B cell (primary cell): ENCODE results near the gene BROX. TPM values are rescaled to one million over a fixed set of nuclear protein-coding genes. Genes with fewer than 3 reads are reported as not detected.
A peak's percentile ranks its signal among the peaks of the same experiment; 100 is the strongest.

Experiments
- ATAC-seq: fragments of 200-7000 bp; cut with Tn5 transposase; one replicate; pipeline ENCODE4 v1.10.0; 2021; ENCODE audit warnings: low read depth, mild to moderate bottlenecking, moderate number of reproducible peaks, moderate library complexity
- CTCF ChIA-PET: fragments of 350-600 bp; sonication (Branson Sonifier 250); formaldehyde crosslinking; loops from one replicate; lab custom pipeline; 2021; ENCODE audit warnings: antibody characterized with exemption, inconsistent platforms; lab: Charles Lee
- POLR2A ChIA-PET: fragments of 350-600 bp; sonication (Branson Sonifier 250); formaldehyde crosslinking; loops from one replicate; lab custom pipeline; 2021; ENCODE audit warnings: antibody characterized with exemption; lab: Charles Lee
- DNase-seq: peaks from one replicate; pipeline ENCODE4 v3.0.0; 2013
- H2AFZ ChIP-seq: 2 replicates; pipeline ENCODE4 v1.6.1; 2012; ENCODE audit warnings: mild to moderate bottlenecking, low read depth, low read length; ENCODE audit not compliant: insufficient read depth, poor library complexity, severe bottlenecking
- H3K27ac ChIP-seq, 2 donors: 1 replicate in 1 of 2; 2 replicates in 1 of 2; pipeline ENCODE4 v1.5.1; 2012 to 2013; ENCODE audit warnings: low read length in 2 of 2, mild to moderate bottlenecking in 2 of 2, moderate library complexity in 1 of 2
- H3K27me3 ChIP-seq, 4 experiments: fragments of 200-600 bp in 1 of 4; sonication (generic) in 1 of 4; replicated peaks in 1 of 4; 1 replicate in 2 of 4; 2 replicates in 2 of 4; pipeline versions ENCODE4 v1.6.1 to v1.7.0; 2013 to 2016; ENCODE audit warnings: low read length in 3 of 4, mild to moderate bottlenecking in 2 of 4, mixed read lengths in 1 of 4, moderate library complexity in 1 of 4; ENCODE audit not compliant: insufficient read depth in 4 of 4, control insufficient read depth in 3 of 4; ENCODE audit errors: control extremely low read depth in 1 of 4
- H3K36me3 ChIP-seq, 2 experiments: replicated peaks in 1 of 2; 1 replicate in 1 of 2; 2 replicates in 1 of 2; pipeline versions ENCODE4 v1.6.1 to v1.7.1; 2013; ENCODE audit warnings: low read length in 1 of 2; ENCODE audit not compliant: insufficient read depth in 2 of 2, control insufficient read depth in 1 of 2; ENCODE audit errors: control extremely low read depth in 1 of 2, extremely low read depth in 1 of 2
- H3K4me1 ChIP-seq, 2 donors: fragments of 200-600 bp in 1 of 2; sonication (generic) in 1 of 2; 1 replicate in 1 of 2; 2 replicates in 1 of 2; pipeline versions ENCODE4 v1.5.1 to v1.6.1; 2013 to 2017; ENCODE audit warnings: low read length in 2 of 2; ENCODE audit not compliant: control insufficient read depth in 2 of 2, insufficient read depth in 2 of 2
- H3K4me2 ChIP-seq: replicated peaks from 2 replicates; pipeline ENCODE3; 2012; ENCODE audit warnings: mild to moderate bottlenecking, low read depth, low read length; ENCODE audit not compliant: poor library complexity, severe bottlenecking
- H3K4me3 ChIP-seq, 5 experiments: fragments of 200-600 bp in 1 of 5; sonication (generic) in 1 of 5; 1 replicate in 3 of 5; 2 replicates in 2 of 5; pipeline versions ENCODE4 v1.5.1 to v1.7.0; 2011 to 2016; ENCODE audit warnings: low read length in 4 of 5, mild to moderate bottlenecking in 4 of 5, low read depth in 2 of 5, control low read depth in 1 of 5, moderate library complexity in 1 of 5; ENCODE audit not compliant: insufficient read depth in 1 of 5; ENCODE audit errors: control extremely low read depth in 1 of 5, extremely low read depth in 1 of 5
- H3K79me2 ChIP-seq: fragments of 200-600 bp; sonication (generic); one replicate; pipeline ENCODE4 v1.6.0; 2016; ENCODE audit warnings: low read length; ENCODE audit not compliant: control insufficient read depth, insufficient read depth
- H3K9ac ChIP-seq: fragments of 200-600 bp; sonication (generic); 2 replicates; pipeline ENCODE4 v1.6.1; 2017; ENCODE audit warnings: mild to moderate bottlenecking, low read length, moderate library complexity
- H3K9me3 ChIP-seq, 3 donors: one replicate each; pipeline versions ENCODE4 v1.6.1 to v1.7.1; 2013; ENCODE audit warnings: low read length in 2 of 3; ENCODE audit not compliant: control insufficient read depth in 2 of 3, insufficient read depth in 1 of 3; ENCODE audit errors: control extremely low read depth in 1 of 3
- H4K20me1 ChIP-seq: 2 replicates; pipeline ENCODE4 v1.6.0; 2012; ENCODE audit warnings: mild to moderate bottlenecking, low read length; ENCODE audit not compliant: insufficient read depth, control insufficient read depth, poor library complexity, severe bottlenecking
- H3K27ac Mint-ChIP-seq: one replicate; pipeline ENCODE4 v1.8.0; 2021; ENCODE audit warnings: mixed read lengths
- H3K27me3 Mint-ChIP-seq: one replicate; pipeline ENCODE4 v1.8.0; 2021; ENCODE audit warnings: mixed read lengths
- H3K4me1 Mint-ChIP-seq: one replicate; pipeline ENCODE4 v1.8.0; 2021; ENCODE audit warnings: mixed read lengths
- H3K4me3 Mint-ChIP-seq: one replicate; pipeline ENCODE4 v1.8.0; 2021; ENCODE audit warnings: mixed read lengths
- H3K9me3 Mint-ChIP-seq: one replicate; pipeline ENCODE4 v1.8.0; 2022; ENCODE audit warnings: mixed read lengths; ENCODE audit not compliant: insufficient read depth
- CTCF ChIP-seq: fragments of 200-600 bp; IDR thresholded peaks from one replicate; pipeline ENCODE4 v1.8.0; 2022; ENCODE audit warnings: antibody characterized with exemption, mild to moderate bottlenecking
- EZH2 ChIP-seq: IDR thresholded peaks from 2 replicates; pipeline ENCODE4 v1.6.1; 2012; ENCODE audit warnings: borderline replicate concordance, low read depth, mild to moderate bottlenecking, moderate library complexity, low read length; ENCODE audit not compliant: insufficient read depth, poor library complexity, severe bottlenecking
- WGBS: methylation state at CpG from one replicate; pipeline ENCODE4 v1.1.5; 2013; ENCODE audit warnings: missing lambda C conversion rate; ENCODE audit not compliant: insufficient coverage; 5-methylcytosine and 5-hydroxymethylcytosine counted together
- intact Hi-C: fragments of 100-400 bp; cut with micrococcal nuclease; formaldehyde crosslinking; loops from one replicate; pipeline ENCODE4 v1.10.0; 2022
- polyA plus RNA-seq: library from polyadenylated mRNA; depleted of rRNA; stranded (reverse); fragments of >200 nt; gene quantifications from 2 replicates; pipeline ENCODE4 v1.2.3, GENCODE V29; 2012
- total RNA-seq, 2 donors: library from RNA; stranded (reverse); fragments of 120-200 nt in 1 of 2; gene quantifications; 1 replicate in 1 of 2; 2 replicates in 1 of 2; pipeline versions ENCODE4 v1.2.3 to v1.2.4, GENCODE V29; 2013 to 2022

BROX gene
- total and polyA plus RNA-seq, 2 donors (not counting 1 experiment from before 2014, with no cell fraction given) = 8.7 to 57.8 TPM

GRCh38 chr1:222691016-222691415 lies 21.3 kb upstream of the BROX start:
- CTCF ChIA-PET = no interaction called here
- POLR2A ChIA-PET = no interaction called here
- WGBS = 100% methylated on average over 1 of the region's 1 CpG
- Mint-ChIP-seq H3K9me3 (no peaks in the 10 kb centered on the region), H3K4me3 (no peak overlapping the region), H3K4me1 (peaks cover 19% of the 10 kb centered on the region), H3K27ac (peak overlapping the region; percentile 4), H3K27me3 (no peaks in the 10 kb centered on the region)
- peaks cover 38% of the 10 kb centered on the region for H4K20me1 ChIP-seq
- H3K9ac ChIP-seq = no peak overlapping the region
- H3K4me2 ChIP-seq = no peak overlapping the region
- intact Hi-C loops = no loop called here
- ATAC-seq (no peak), DNase-seq (no peak)
- no peak overlapping the region for H2AFZ ChIP-seq
- peaks cover 4 to 6% of the 10 kb centered on the region in 2 donors for H3K4me1 ChIP-seq
- TF ChIP-seq EZH2 (no peak), CTCF (no peak)
- H3K27me3 ChIP-seq = no peaks in the 10 kb centered on the region
- no peak overlapping the region for H3K4me3 ChIP-seq
- H3K27ac ChIP-seq = peak overlapping the region in 1 of 2 donors; percentile 42
- H3K36me3 ChIP-seq = peaks cover 22 to 62% of the 10 kb centered on the region in 2 experiments
- H3K79me2 ChIP-seq = peaks cover 61% of the 10 kb centered on the region
- no peaks in the 10 kb centered on the region for H3K9me3 ChIP-seq

- Histone ChIP-seq H3K9me3 (peaks cover 0 to 1% (median 0%) of the 10 kb centered on the region in 3 donors), H3K9ac (no peak overlapping the region), H3K4me2 (no peak overlapping the region), H3K79me2 (peaks cover 82% of the 10 kb centered on the region), H2AFZ (no peak overlapping the region), H3K27me3 (no peaks in the 10 kb centered on the region), H3K27ac (no peak overlapping the region), H3K4me1 (peaks cover 4 to 6% of the 10 kb centered on the region in 2 donors), H4K20me1 (peaks cover 61% of the 10 kb centered on the region), H3K4me3 (no peak overlapping the region), H3K36me3 (peaks cover 16 to 62% of the 10 kb centered on the region in 2 experiments)
- POLR2A ChIA-PET = no interaction called here
- Mint-ChIP-seq H3K4me3 (no peak overlapping the region), H3K4me1 (peaks cover 27% of the 10 kb centered on the region), H3K9me3 (no peaks in the 10 kb centered on the region), H3K27ac (peak overlapping the region; percentile 37), H3K27me3 (no peaks in the 10 kb centered on the region)
- ATAC-seq = no peak
- intact Hi-C loops = no loop called here
- 74% methylated on average over 4 of the region's 5 CpGs for WGBS
- TF ChIP-seq CTCF (no peak), EZH2 (no peak)
- CTCF ChIA-PET = interaction anchor here (0.6 kb wide), 1 partner anchor 51 kb away, joined by 3 read pairs; no protein-coding TSS in a partner anchor
- DNase-seq = no peak
Measured at GRCh38 chr1:222694927-222695326, 17.4 kb upstream of the BROX start.
